ENCODE results near the gene RNF135. TPM values are rescaled to one million over a fixed set of nuclear protein-coding genes. Genes with fewer than 3 reads are reported as not detected.
"Not testable (repeated sequence)": the region's sequence is repeated elsewhere in the genome, so short reads cannot be mapped to it uniquely, and the experiment has no call there.

Gene RNF135
- total RNA-seq, 2 experiments from 2014 or later = 7.3 to 8.5 TPM

DNA sequence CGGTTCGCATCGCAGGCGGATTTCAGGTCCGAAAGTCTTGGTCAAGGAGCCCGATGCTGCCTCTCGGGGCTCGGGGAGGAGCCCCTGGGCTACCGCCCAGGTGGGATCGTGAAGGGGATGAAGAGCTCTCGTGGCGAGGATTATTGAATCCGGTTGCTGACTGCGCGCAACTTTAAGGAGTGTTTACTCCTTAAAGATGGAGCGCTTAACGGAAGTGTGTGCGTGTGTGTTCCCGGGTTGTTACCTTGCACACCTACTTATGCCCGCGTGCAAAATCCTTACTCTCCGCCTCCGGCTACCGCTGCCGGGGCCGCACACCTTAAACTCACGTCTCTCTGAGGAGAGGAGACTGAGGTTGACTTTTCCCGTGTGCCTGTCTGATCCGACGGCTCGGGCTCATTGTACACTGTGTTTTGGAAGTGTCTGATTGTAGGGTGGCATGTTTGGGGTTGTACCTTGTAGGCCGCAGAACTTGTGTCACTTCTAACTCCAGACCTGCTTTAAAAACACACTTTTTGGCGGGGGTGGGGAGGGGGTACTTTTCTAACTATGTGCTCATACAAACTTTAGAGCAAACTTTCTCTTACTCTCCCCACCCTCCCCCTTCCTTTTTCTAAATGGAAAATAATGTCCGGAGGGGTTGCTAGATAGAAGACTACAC is 38.3 kb downstream of the RNF135 start:
- ChIA-PET CTCF (interaction anchor here (0.7 to 1.1 kb wide), 3 partner anchors 9 to 59 kb away, joined by 3 read pairs; partner anchors contain the start of gene RNF135), POLR2A (interaction anchor here (1.0 kb wide), 2 partner anchors 86 to 207 kb away, joined by 4 to 5 read pairs; no protein-coding TSS in a partner anchor)
- Mint-ChIP-seq H3K4me3 (peak overlapping the region; percentile 87), H3K4me1 (ENCODE audit: low read depth) (peaks cover 17% of the 10 kb centered on the region), H3K27ac (peak overlapping the region; percentile 78)
- not testable (repeated sequence) for H3K27me3 Mint-ChIP-seq, H3K9me3 Mint-ChIP-seq, H3K36me3 Mint-ChIP-seq
- intact Hi-C loops (cut with micrococcal nuclease) = loop anchor here (5.0 kb wide), 2 partner anchors 37 to 102 kb away; partner anchors contain the start of genes RNF135 and TEFM
- peak; percentile 46 for DNase-seq

DNA sequence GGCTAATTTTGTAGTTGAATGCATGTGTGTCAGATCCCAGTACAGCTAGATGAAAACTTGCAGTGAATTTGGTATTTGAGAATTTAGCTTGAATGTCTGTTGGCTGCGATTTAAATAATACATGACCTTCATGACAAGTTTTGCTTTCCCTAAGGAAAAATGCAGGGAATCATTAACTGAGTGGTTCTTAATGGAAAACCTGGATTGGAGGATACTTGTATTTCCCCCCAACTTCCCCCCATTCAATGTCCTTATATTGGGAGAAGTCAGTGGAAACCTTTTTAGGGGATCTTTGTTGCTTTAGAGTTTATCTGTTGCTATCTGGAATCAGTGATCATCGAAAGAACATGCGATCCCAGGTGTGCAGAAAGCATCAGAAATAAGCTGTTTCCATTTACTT is 39.2 kb downstream of the RNF135 start:
- Mint-ChIP-seq H3K4me3 (peak overlapping the region; percentile 64), H3K4me1 (ENCODE audit: low read depth) (peaks cover 17% of the 10 kb centered on the region)
- intact Hi-C loops (cut with micrococcal nuclease); DNase-seq; CTCF ChIA-PET; POLR2A ChIA-PET; H3K27me3 Mint-ChIP-seq; H3K27ac Mint-ChIP-seq; H3K36me3 Mint-ChIP-seq; H3K9me3 Mint-ChIP-seq: not testable (repeated sequence)

DNA sequence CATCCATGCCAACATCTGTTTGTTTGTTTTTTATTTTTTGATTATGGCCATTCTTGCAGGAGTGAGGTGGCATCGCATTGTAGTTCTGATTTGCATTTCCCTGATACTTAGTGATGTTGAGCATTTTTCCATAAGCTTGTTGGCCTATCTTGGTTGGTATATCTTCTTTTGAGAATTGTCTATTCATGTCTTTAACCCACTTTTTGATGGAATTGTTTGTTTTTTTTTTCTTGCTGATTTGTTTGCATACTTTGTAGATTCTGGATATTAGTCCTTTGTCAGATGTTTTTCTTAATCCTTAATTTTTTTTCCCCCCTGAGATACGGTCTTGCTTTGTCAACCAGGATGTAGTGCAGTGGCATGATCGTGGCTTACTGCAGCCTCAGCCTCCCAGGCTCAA is 43.0 kb downstream of the RNF135 start:
- Mint-ChIP-seq H3K4me3 (no peak overlapping the region), H3K9me3 (no peaks in the 10 kb centered on the region), H3K27ac (no peak overlapping the region), H3K4me1 (ENCODE audit: low read depth) (peaks cover 10% of the 10 kb centered on the region), H3K36me3 (no peaks in the 10 kb centered on the region), H3K27me3 (no peaks in the 10 kb centered on the region)
- intact Hi-C loops (cut with micrococcal nuclease) = loop anchor here (2.0 kb wide), 2 partner anchors 203 to 359 kb away; no protein-coding TSS in a partner anchor
- ChIA-PET CTCF (interaction anchor here (3.5 kb wide), 1 partner anchor 202 kb away, joined by 11 read pairs; no protein-coding TSS in a partner anchor), POLR2A (no interaction called here)
- no peak for DNase-seq

DNA sequence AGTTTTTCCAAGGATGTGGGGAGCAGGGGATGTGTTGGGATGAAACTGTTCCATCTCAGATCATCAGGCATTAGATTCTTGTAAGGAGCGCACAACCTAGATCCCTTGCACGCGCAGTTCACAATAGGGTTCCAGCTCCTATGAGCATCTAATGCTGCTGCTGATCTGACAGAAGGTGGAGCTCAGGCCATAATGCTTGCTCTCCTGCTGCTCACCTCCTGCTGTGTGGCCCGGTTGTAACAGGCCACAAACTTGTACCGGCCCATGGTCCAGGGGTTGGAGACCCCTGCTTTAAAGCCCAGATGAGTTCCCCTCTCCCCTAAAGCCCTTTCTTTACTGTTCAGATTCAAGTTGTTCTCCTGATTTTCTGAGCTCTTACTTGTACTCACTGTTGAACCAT is 44.8 kb downstream of the RNF135 start:
- Mint-ChIP-seq H3K27me3 (no peaks in the 10 kb centered on the region), H3K9me3 (no peaks in the 10 kb centered on the region), H3K27ac (no peak overlapping the region), H3K4me1 (ENCODE audit: low read depth) (no peaks in the 10 kb centered on the region), H3K36me3 (no peaks in the 10 kb centered on the region), H3K4me3 (no peak overlapping the region)
- intact Hi-C loops (cut with micrococcal nuclease) = no loop called here
- no peak for DNase-seq
- CTCF ChIA-PET = interaction anchor here (0.6 to 3.5 kb wide), 3 partner anchors 201 to 357 kb away, joined by 3 to 11 read pairs (median 3); no protein-coding TSS in a partner anchor
- POLR2A ChIA-PET = no interaction called here

DNA sequence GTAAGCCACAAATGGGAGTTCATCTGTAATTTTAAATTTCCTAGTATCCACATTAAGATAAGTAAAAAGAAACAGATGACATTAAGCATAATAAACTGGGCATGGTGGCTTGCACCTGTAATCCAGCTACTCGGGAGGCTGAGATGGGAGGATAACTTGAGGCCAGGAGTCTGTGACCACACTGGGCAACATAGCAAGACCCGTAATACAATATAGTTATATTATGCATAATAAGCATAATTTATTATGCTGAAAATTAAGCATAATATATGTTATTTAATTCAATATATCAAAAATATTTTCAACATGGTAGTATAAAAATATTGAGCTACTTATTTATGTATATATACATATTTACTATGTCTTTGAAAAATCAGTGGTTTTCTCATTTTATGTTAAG is 48.2 kb downstream of the RNF135 start:
- Mint-ChIP-seq H3K4me1 (ENCODE audit: low read depth) (no peaks in the 10 kb centered on the region), H3K27me3 (no peaks in the 10 kb centered on the region), H3K4me3 (no peak overlapping the region), H3K27ac (no peak overlapping the region), H3K36me3 (no peaks in the 10 kb centered on the region), H3K9me3 (no peaks in the 10 kb centered on the region)
- no peak for DNase-seq
- intact Hi-C loops (cut with micrococcal nuclease) = no loop called here
- ChIA-PET CTCF (no interaction called here), POLR2A (no interaction called here)

DNA sequence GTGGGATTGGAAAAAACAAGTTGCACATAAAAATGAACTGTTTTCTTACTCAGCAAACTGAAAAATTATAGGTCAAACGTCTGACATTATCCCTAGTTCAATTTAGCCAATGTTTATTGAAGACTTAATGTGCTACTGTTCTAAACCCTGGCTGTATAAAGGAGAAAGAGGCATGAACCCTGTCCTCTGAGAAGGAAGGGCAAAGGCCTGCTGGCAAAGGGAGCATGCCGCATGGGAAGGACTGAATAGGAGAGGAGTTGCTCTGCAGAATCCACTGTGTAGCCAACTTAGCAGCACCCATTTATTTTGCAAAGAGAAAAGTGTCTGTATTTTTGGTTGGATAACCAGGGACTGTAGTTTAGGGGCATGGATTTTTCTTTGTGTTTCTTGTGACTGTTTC is 52.3 kb downstream of the RNF135 start:
- H3K4me1 Mint-ChIP-seq (ENCODE audit: low read depth); POLR2A ChIA-PET; H3K27ac Mint-ChIP-seq; CTCF ChIA-PET; H3K9me3 Mint-ChIP-seq; H3K4me3 Mint-ChIP-seq; DNase-seq; intact Hi-C loops (cut with micrococcal nuclease); H3K36me3 Mint-ChIP-seq; H3K27me3 Mint-ChIP-seq: not testable (repeated sequence)

DNA sequence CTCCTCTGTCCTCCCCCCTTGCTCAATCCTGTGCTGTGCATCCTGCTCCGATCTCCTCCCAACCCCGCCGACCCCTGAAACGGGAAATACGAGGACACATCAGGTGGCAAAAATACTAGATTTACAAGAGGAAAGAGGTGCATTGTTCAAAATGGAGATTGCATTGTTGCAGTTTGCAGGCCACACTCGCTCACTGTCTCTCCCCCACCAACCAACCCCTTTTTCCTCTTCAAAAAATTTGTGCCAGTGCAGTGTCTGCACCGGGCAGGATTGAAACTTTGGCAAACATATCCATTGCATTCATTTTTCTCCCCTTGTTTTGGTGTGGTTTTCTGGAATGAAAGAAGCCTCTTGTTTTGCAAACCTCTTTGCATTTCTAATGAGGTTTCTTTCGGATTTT is 61.0 kb downstream of the RNF135 start:
- no peak for DNase-seq
- H3K9me3 Mint-ChIP-seq = no peaks in the 10 kb centered on the region
- no peaks in the 10 kb centered on the region for H3K4me1 Mint-ChIP-seq (ENCODE audit: low read depth)
- H3K36me3 Mint-ChIP-seq = peaks cover 5% of the 10 kb centered on the region
- intact Hi-C loops (cut with micrococcal nuclease) = no loop called here
- ChIA-PET POLR2A (no interaction called here), CTCF (no interaction called here)
- no peak overlapping the region for H3K27ac Mint-ChIP-seq
- H3K27me3 Mint-ChIP-seq = no peaks in the 10 kb centered on the region
- H3K4me3 Mint-ChIP-seq = no peak overlapping the region

DNA sequence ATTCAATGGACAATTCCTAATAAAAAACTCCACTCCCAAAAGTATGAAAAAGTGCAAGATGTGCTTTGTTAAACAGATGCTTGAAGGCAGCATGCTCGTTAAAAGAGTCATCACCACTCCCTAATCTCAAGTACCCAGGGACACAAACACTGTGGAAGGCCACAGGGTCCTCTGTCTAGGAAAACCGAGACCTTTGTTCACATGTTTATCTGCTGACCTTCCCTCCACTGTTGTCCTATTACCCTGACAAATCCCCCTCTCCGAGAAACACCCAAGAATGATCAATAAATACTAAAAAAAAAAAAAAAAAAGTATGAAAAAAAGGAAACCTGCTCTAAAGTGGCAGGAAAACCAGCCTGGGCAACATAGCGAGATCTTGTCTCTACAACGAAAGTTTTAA is 64.8 kb downstream of the RNF135 start:
- CTCF ChIA-PET; POLR2A ChIA-PET; H3K4me3 Mint-ChIP-seq; H3K27me3 Mint-ChIP-seq; H3K9me3 Mint-ChIP-seq; intact Hi-C loops (cut with micrococcal nuclease); DNase-seq; H3K4me1 Mint-ChIP-seq (ENCODE audit: low read depth); H3K27ac Mint-ChIP-seq; H3K36me3 Mint-ChIP-seq: not testable (repeated sequence)

DNA sequence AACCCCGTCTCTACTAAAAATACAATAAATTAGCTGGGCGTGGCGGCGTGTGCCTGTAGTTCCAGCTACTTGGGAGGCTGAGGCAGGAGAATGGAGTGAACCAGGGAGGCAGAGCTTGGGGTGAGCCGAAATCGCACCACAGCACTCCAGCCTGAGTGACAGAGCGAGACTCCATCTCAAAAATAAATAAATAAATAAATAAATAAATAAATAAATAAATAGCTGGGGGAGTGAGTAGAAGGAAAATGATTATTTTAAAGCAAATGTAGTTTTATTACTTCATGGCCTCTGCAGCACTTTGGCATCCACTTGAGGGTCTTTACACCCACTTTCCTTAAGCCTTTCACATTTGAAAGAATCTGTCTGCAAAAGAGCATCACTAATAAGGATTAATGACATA is 70.0 kb downstream of the RNF135 start:
- CTCF ChIA-PET; POLR2A ChIA-PET; intact Hi-C loops (cut with micrococcal nuclease); H3K4me3 Mint-ChIP-seq; H3K4me1 Mint-ChIP-seq (ENCODE audit: low read depth); H3K27me3 Mint-ChIP-seq; DNase-seq; H3K36me3 Mint-ChIP-seq; H3K27ac Mint-ChIP-seq; H3K9me3 Mint-ChIP-seq: not testable (repeated sequence)

DNA sequence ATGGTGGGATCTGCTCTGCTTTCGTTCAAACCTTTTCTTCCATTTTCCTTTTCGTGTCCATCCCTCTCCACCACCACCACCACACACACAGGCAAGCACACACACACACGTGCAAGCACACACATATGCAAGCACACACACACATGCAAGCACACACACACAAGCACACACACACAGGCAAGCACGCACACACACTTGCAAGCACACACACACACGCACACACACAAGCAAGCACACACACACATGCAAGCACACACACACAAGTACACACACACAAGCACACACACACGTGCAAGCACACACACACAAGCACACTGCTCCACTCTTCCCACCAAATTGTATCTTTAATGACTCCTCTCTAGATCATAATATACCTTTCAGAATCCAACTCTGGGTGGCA is 71.5 kb downstream of the RNF135 start:
- H3K27ac Mint-ChIP-seq; DNase-seq; POLR2A ChIA-PET; H3K9me3 Mint-ChIP-seq; H3K36me3 Mint-ChIP-seq; H3K4me1 Mint-ChIP-seq (ENCODE audit: low read depth); H3K4me3 Mint-ChIP-seq; H3K27me3 Mint-ChIP-seq; CTCF ChIA-PET; intact Hi-C loops (cut with micrococcal nuclease): not testable (repeated sequence)

DNA sequence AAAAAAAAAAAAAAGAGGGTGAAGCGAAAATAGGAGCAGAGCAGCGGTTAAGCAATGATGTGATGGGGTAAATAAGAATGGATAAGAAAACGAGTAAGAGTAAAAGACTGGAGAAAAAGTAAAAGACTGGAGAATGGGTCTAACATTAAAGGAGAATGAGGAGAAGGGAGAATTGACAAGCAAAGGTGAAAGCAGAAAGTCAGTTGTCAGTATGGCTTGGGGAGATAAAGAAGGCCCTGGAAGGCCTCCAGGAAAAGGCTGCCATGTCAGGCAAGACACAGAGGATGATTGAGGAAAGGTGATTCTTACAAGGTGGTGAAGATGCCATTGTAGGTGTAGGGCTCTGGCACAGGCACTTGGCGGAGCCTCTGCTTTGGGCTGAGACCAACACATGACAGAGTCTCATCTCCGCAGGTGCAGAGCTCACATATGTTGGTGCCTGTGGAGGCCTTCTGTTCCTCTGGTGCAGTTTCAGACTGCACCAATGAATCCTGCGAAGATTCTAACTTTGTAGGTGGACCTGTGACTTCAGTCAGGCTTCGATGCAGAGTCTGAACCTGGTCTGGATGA is 76.1 kb downstream of the RNF135 start:
- H3K9me3 Mint-ChIP-seq = not testable (repeated sequence)

DNA sequence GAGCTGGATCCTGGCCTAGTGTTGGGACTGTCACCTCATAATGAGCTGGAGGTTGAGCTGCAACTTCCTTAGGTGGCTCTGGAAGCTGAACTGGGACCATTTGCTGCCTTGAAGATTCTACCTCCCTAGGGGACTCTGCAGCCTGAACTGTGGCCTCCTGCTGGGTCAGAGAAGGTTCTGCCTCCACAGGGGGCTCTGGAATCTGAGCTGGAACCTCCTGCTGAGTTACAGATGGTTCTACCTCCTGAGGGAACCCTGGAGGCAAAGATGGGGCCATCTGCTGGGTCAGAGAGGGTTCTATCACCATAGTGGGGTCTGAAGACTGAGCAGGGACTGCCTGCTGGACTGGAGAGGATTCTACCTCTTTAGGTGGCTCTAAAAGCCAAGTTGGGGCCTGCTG is 77.3 kb downstream of the RNF135 start:
- Mint-ChIP-seq H3K27me3 (no peaks in the 10 kb centered on the region), H3K4me3 (no peak overlapping the region), H3K4me1 (ENCODE audit: low read depth) (peaks cover 6% of the 10 kb centered on the region), H3K27ac (no peak overlapping the region), H3K36me3 (no peaks in the 10 kb centered on the region), H3K9me3 (no peaks in the 10 kb centered on the region)
- ChIA-PET POLR2A (no interaction called here), CTCF (no interaction called here)
- no peak for DNase-seq
- intact Hi-C loops (cut with micrococcal nuclease) = no loop called here

More for the DNA sequence above, 76.1 kb downstream of the RNF135 start:
- CTCF ChIA-PET; H3K36me3 Mint-ChIP-seq; H3K4me1 Mint-ChIP-seq (ENCODE audit: low read depth); H3K4me3 Mint-ChIP-seq; DNase-seq; H3K27me3 Mint-ChIP-seq; H3K27ac Mint-ChIP-seq; intact Hi-C loops (cut with micrococcal nuclease): not testable (repeated sequence)
- POLR2A ChIA-PET = interaction anchor here (0.6 kb wide), 1 partner anchor 26 kb away, joined by 3 read pairs; no protein-coding TSS in a partner anchor

DNA sequence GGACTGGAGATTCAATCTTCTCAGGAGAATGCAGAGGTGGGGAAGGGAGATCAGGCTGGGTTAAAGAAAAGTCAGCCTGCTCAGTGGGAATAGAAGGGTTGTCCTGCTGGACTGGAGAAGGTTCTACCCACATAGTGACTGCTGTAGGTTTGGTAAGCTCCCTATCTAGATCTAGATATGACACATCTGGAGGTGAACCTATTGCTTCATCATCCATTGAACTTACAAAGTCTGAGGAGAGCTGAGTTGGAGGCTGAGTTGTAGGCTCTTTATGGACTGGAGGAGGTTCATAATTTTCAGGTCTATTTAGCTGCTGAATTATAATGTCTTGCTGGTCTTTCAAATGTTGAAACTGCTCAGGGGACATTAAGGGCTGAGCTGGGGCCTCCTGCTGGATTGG is 77.9 kb downstream of the RNF135 start:
- Mint-ChIP-seq H3K27ac (no peak overlapping the region), H3K4me1 (ENCODE audit: low read depth) (peaks cover 6% of the 10 kb centered on the region), H3K4me3 (no peak overlapping the region), H3K27me3 (no peaks in the 10 kb centered on the region), H3K36me3 (no peaks in the 10 kb centered on the region), H3K9me3 (no peaks in the 10 kb centered on the region)
- ChIA-PET CTCF (no interaction called here), POLR2A (no interaction called here)
- intact Hi-C loops (cut with micrococcal nuclease) = no loop called here
- DNase-seq = no peak

Measured in activated CD4-positive, alpha-beta memory T cell treated with anti-CD3 and anti-CD28 coated beads for 36 hours (primary cell).